Endothelial cell of umbilical vein (primary cell): ENCODE data around the gene ETNK1. TPM values are rescaled to one million over a fixed set of nuclear protein-coding genes. Genes with fewer than 3 reads are reported as not detected.

Source experiments
- BruUV-seq: library from RNA; stranded (reverse); fragments of 400-500 nt; replicated peaks from 2 replicates; lab custom pipeline; 2021; lab: Mats Ljungman, UMichigan
- CTCF ChIA-PET: fragments of 300-600, 350-600 bp; sonication (Branson Sonifier 250); formaldehyde crosslinking; loops from one replicate; lab custom pipeline; 2021; ENCODE audit warnings: antibody characterized with exemption, inconsistent platforms; lab: Charles Lee
- POLR2A ChIA-PET: fragments of 300-600, 350-600 bp; sonication (Branson Sonifier 250); formaldehyde crosslinking; loops from one replicate; lab custom pipeline; 2021; ENCODE audit warnings: antibody characterized with exemption, inconsistent platforms; lab: Charles Lee
- DNase-seq: peaks from one replicate; pipeline ENCODE4 v3.0.0-alpha.2; 2011; ENCODE audit warnings: low read depth, low spot score
- FAIRE-seq: peaks from 2 replicates; lab custom pipeline; 2011; peaks lifted over from hg19 to GRCh38; lab: Jason Lieb, UNC
- H2AFZ ChIP-seq: 2 replicates; pipeline ENCODE4 v1.6.0; 2012; ENCODE audit warnings: low read depth, low read length, control low read depth, inconsistent platforms
- H3K27ac ChIP-seq: 2 replicates; pipeline ENCODE4 v1.5.1; 2011; ENCODE audit warnings: low read depth, mild to moderate bottlenecking, control low read depth, low read length, moderate library complexity; ENCODE audit not compliant: insufficient read depth
- H3K27me3 ChIP-seq, 2 experiments: 2 replicates each; pipeline versions ENCODE4 v1.6.0 to v1.6.1; 2011; ENCODE audit warnings: low read length in 2 of 2, mixed read lengths in 1 of 2; ENCODE audit not compliant: control insufficient read depth in 2 of 2, insufficient read depth in 2 of 2
- H3K36me3 ChIP-seq, 2 experiments: 2 replicates in 1 of 2; 3 replicates in 1 of 2; pipeline ENCODE4 v1.5.1; 2011; ENCODE audit warnings: low read length in 2 of 2, mild to moderate bottlenecking in 1 of 2, moderate library complexity in 1 of 2; ENCODE audit not compliant: control insufficient read depth in 2 of 2, insufficient read depth in 2 of 2; ENCODE audit errors: extremely low read depth in 1 of 2
- H3K4me1 ChIP-seq: 3 replicates; pipeline ENCODE4 v1.5.1; 2011; ENCODE audit warnings: mild to moderate bottlenecking, low read length; ENCODE audit not compliant: control insufficient read depth, insufficient read depth; ENCODE audit errors: extremely low read depth
- H3K4me2 ChIP-seq: 2 replicates; pipeline ENCODE4 v1.6.1; 2011; ENCODE audit warnings: low read length, control low read depth, mixed read lengths; ENCODE audit not compliant: insufficient read depth
- H3K4me3 ChIP-seq, 3 experiments: fragments of 200-600 bp in 1 of 3; sonication (generic), shearing (Covaris generic) in 1 of 3; replicated peaks in 1 of 3; 2 replicates each; pipeline ENCODE4 v1.5.1; 2011 to 2016; ENCODE audit warnings: control low read depth in 3 of 3, low read length in 3 of 3, mild to moderate bottlenecking in 2 of 3, inconsistent platforms in 1 of 3, low read depth in 1 of 3, moderate library complexity in 1 of 3; ENCODE audit not compliant: insufficient read depth in 1 of 3
- H3K79me2 ChIP-seq: 2 replicates; pipeline ENCODE4 v1.6.0; 2012; ENCODE audit warnings: low read length, inconsistent platforms; ENCODE audit not compliant: control insufficient read depth, insufficient read depth
- H3K9ac ChIP-seq: replicated peaks from 2 replicates; pipeline ENCODE3; 2011; ENCODE audit warnings: low read length, control low read depth; ENCODE audit not compliant: insufficient read depth; ENCODE audit errors: extremely low read depth
- H3K9me1 ChIP-seq: replicated peaks from 3 replicates; pipeline ENCODE4 v1.6.0; 2011; ENCODE audit warnings: mild to moderate bottlenecking, low read length; ENCODE audit not compliant: control insufficient read depth, insufficient read depth; ENCODE audit errors: extremely low read depth
- H3K9me3 ChIP-seq: replicated peaks from 2 replicates; pipeline ENCODE4 v1.5.1; 2012; ENCODE audit warnings: low read length, inconsistent platforms; ENCODE audit not compliant: control insufficient read depth, insufficient read depth
- H4K20me1 ChIP-seq: replicated peaks from 2 replicates; pipeline ENCODE3; 2011; ENCODE audit warnings: mild to moderate bottlenecking, low read length; ENCODE audit not compliant: control insufficient read depth, insufficient read depth; ENCODE audit errors: extremely low read depth
- FOS ChIP-seq: IDR thresholded peaks from 2 replicates; pipeline ENCODE4 v1.6.1; 2011; ENCODE audit warnings: mild to moderate bottlenecking, low read length, moderate library complexity, borderline replicate concordance; ENCODE audit not compliant: insufficient read depth
- JUN ChIP-seq: IDR thresholded peaks from 2 replicates; pipeline ENCODE4 v1.6.1; 2011; ENCODE audit warnings: borderline replicate concordance, low read depth; ENCODE audit not compliant: insufficient read length, insufficient read depth
- MYC ChIP-seq: IDR thresholded peaks from one replicate; pipeline ENCODE4 v1.6.1; 2011; ENCODE audit warnings: mild to moderate bottlenecking, low read depth, low read length
- POLR2AphosphoS5 ChIP-seq: IDR thresholded peaks from 2 replicates; pipeline ENCODE4 v1.6.1; 2012; ENCODE audit warnings: low read depth, mild to moderate bottlenecking, control low read depth, low read length, moderate library complexity; ENCODE audit not compliant: insufficient read depth
- dilution Hi-C: fragments of 300-500 bp; cut with MboI; formaldehyde crosslinking; loops from one replicate; pipeline ENCODE4 v1.15.0; 2019; ENCODE audit warnings: low sequenced_read_pairs; ENCODE audit not compliant: extremely low pct_ligation_motif_present
- intact Hi-C: fragments of 100-400 bp; cut with micrococcal nuclease; formaldehyde crosslinking; loops from one replicate; pipeline ENCODE4 v1.10.0; 2022
- polyA plus RNA-seq, 4 experiments: library from polyadenylated mRNA; depleted of rRNA in 3 of 4; stranded (reverse) in 3 of 4; unstranded in 1 of 4; fragments of >200 nt; gene quantifications; 2 replicates each; pipeline versions ENCODE4 v1.2.1 to v1.2.3, GENCODE V29; 2011 to 2012; ENCODE audit warnings: missing spikeins in 1 of 4
- total RNA-seq: library from RNA; stranded (reverse); gene quantifications from 2 replicates; pipeline ENCODE4 v1.2.3, GENCODE V29; 2021
- TF ChIP-seq, protein P1 (sequence below), 2 donors: IDR thresholded peaks; 1 replicate in 1 of 2; 2 replicates in 1 of 2; pipeline ENCODE4 v1.5.1; 2011; ENCODE audit warnings: low read length in 2 of 2, mild to moderate bottlenecking in 2 of 2, moderate library complexity in 2 of 2, control low read depth in 1 of 2, inconsistent platforms in 1 of 2, low read depth in 1 of 2; ENCODE audit not compliant: insufficient read depth in 1 of 2; ENCODE audit errors: extremely low read depth in 1 of 2
- TF ChIP-seq, protein P2 (sequence below): IDR thresholded peaks from 2 replicates; pipeline ENCODE4 v1.6.1; 2011; ENCODE audit not compliant: insufficient read depth, insufficient read length

Gene ETNK1
- total and polyA plus RNA-seq, 2 donors (not counting 3 experiments of a cell fraction or from before 2014, with no cell fraction given) = 11.4 to 68.4 TPM

DNA sequence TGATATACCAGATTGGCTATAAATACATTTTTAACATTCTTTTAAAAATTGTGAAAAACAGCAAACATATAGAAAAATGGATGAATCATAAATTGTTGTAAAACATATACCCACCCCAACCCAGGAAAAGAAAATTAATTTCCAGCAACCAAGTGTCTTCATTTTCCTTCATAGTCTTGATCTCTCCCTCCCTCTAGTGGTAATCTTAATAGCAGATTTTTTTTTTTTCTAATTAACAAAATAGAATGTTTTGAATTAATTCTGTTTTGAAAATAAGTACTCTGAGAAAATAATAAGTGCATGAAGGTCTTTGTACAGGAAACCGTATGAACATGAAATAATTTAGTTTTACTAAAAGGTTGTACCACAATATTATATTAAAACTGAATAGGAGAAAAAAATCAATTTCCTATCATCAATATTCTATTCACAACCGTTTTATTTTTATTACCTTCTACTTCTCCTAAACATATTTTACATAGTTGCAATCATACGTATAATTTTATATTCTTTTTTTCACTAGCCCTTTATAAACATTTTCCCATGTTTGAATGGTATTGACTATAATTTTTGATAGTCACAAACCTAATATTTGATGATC, 7.0 kb downstream of the ETNK1 start:
- BruUV-seq = no TSS peak
- H3K4me1 ChIP-seq = peaks cover 18% of the 10 kb centered on the region
- no peak overlapping the region for H3K4me2 ChIP-seq
- dilution Hi-C loops = no loop called here
- peaks cover 93% of the 10 kb centered on the region for H3K79me2 ChIP-seq
- POLR2A ChIA-PET = no interaction called here
- H3K4me3 ChIP-seq = no peak overlapping the region
- no peaks in the 10 kb centered on the region for H3K27me3 ChIP-seq
- H3K9ac ChIP-seq = no peak overlapping the region
- no peak for FAIRE-seq
- H3K27ac ChIP-seq = no peak overlapping the region
- H3K9me3 ChIP-seq = no peaks in the 10 kb centered on the region
- no peaks in the 10 kb centered on the region for H3K9me1 ChIP-seq
- DNase-seq = peak; percentile 26
- intact Hi-C loops = loop anchor here (5.0 kb wide), 1 partner anchor 170 kb away; no protein-coding TSS in a partner anchor
- TF ChIP-seq, protein P1, sequence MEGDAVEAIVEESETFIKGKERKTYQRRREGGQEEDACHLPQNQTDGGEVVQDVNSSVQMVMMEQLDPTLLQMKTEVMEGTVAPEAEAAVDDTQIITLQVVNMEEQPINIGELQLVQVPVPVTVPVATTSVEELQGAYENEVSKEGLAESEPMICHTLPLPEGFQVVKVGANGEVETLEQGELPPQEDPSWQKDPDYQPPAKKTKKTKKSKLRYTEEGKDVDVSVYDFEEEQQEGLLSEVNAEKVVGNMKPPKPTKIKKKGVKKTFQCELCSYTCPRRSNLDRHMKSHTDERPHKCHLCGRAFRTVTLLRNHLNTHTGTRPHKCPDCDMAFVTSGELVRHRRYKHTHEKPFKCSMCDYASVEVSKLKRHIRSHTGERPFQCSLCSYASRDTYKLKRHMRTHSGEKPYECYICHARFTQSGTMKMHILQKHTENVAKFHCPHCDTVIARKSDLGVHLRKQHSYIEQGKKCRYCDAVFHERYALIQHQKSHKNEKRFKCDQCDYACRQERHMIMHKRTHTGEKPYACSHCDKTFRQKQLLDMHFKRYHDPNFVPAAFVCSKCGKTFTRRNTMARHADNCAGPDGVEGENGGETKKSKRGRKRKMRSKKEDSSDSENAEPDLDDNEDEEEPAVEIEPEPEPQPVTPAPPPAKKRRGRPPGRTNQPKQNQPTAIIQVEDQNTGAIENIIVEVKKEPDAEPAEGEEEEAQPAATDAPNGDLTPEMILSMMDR (IDR thresholded peaks at IDR 0.05; ENCODE audit: extremely low read depth in 1 of 2, insufficient read depth in 1 of 2, low read depth in 1 of 2, low read length in 2 of 2) = peak in 1 of 2 donors; percentile 13
- TF ChIP-seq JUN (no peak), FOS (no peak), POLR2AphosphoS5 (no peak), MYC (no peak)
- TF ChIP-seq, protein P2, sequence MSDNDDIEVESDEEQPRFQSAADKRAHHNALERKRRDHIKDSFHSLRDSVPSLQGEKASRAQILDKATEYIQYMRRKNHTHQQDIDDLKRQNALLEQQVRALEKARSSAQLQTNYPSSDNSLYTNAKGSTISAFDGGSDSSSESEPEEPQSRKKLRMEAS = no peak
- H3K36me3 ChIP-seq = peaks cover 2 to 3% of the 10 kb centered on the region in 2 experiments
- peaks cover 14% of the 10 kb centered on the region for H4K20me1 ChIP-seq
- CTCF ChIA-PET = interaction anchor here (1.0 kb wide), 2 partner anchors 103 to 173 kb away, joined by 3 to 5 read pairs; no protein-coding TSS in a partner anchor
- no peak overlapping the region for H2AFZ ChIP-seq
